Measurements from ENCODE around the gene GDA.
"Not testable (repeated sequence)": the region's sequence is repeated elsewhere in the genome, so short reads cannot be mapped to it uniquely, and the experiment has no call there.

Gene GDA

DNA sequence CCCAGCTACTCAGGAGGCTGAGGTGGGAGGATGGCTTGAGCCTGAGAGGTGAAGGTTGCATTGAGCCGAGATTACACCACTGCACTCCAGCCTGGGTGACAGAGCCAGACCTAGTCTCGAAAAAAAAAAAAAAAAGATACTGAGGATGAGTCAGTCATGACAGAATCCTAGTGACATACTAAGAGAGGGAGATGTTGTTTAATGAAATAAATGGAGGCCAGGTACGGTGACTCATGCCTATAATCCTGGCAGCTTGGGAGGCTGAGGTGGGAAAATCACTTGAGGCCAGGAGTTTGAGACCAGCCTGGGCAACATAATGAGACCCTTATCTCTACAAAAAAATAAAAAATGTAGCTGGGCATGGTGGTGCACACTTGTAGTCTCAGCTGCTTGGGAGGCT, 108.6 kb downstream of the GDA start:
- H3K4me3 ChIP-seq (ENCODE audit: control insufficient read depth, low read depth, low read length), result no peak overlapping the region
- peak; percentile 47 for DNase-seq (ENCODE audit: low read depth)
- TF ChIP-seq, protein P1, sequence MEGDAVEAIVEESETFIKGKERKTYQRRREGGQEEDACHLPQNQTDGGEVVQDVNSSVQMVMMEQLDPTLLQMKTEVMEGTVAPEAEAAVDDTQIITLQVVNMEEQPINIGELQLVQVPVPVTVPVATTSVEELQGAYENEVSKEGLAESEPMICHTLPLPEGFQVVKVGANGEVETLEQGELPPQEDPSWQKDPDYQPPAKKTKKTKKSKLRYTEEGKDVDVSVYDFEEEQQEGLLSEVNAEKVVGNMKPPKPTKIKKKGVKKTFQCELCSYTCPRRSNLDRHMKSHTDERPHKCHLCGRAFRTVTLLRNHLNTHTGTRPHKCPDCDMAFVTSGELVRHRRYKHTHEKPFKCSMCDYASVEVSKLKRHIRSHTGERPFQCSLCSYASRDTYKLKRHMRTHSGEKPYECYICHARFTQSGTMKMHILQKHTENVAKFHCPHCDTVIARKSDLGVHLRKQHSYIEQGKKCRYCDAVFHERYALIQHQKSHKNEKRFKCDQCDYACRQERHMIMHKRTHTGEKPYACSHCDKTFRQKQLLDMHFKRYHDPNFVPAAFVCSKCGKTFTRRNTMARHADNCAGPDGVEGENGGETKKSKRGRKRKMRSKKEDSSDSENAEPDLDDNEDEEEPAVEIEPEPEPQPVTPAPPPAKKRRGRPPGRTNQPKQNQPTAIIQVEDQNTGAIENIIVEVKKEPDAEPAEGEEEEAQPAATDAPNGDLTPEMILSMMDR (conservative IDR thresholded peaks at IDR 0.05; ENCODE audit: control insufficient read depth, insufficient read depth, low read depth, low read length), result no peak

DNA sequence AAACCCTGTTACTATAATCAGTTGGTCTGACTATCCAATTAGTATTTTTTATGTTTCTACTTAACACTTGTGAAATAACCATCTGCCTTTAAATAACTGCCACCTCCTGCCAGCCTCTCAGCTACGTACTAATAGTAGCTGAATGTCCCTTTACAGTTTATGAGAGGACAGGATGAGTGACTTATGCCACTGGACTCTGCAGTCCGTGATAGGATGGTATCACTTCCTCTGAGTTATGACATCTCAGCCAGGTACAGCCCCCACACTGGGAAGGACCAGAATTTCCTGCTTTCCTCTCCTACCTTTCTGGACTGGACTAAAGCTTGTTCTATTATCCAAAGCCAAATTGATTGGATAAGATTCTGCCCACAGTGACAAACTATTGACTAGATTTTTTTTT, 112.8 kb downstream of the GDA start:
- H3K4me3 ChIP-seq (ENCODE audit: control insufficient read depth, low read depth, low read length), result no peak overlapping the region
- TF ChIP-seq, protein P1 (conservative IDR thresholded peaks at IDR 0.05; ENCODE audit: control insufficient read depth, insufficient read depth, low read depth, low read length), result no peak
- DNase-seq (ENCODE audit: low read depth), result no peak

DNA sequence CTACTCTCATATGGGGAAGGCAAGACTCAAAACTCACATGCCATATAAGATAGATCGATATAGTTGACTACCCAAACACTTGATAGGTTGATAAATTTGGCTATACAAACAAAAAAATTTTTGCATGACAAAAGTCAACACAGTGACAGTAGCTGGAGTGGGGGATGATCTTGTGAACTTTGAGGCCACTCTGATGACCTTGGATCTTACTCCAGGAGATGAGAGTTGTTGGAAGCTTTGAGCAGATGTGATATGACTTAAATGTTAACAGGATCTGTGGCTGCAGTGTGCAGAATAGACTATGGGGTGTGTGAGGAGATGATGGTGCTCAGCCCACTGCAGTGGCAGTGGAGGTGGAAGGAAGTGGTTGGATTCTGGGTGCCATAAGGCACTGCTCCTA, 114.3 kb downstream of the GDA start:
- no peak overlapping the region for H3K4me3 ChIP-seq (ENCODE audit: control insufficient read depth, low read depth, low read length)
- TF ChIP-seq, protein P1 (conservative IDR thresholded peaks at IDR 0.05; ENCODE audit: control insufficient read depth, insufficient read depth, low read depth, low read length), result no peak

DNA sequence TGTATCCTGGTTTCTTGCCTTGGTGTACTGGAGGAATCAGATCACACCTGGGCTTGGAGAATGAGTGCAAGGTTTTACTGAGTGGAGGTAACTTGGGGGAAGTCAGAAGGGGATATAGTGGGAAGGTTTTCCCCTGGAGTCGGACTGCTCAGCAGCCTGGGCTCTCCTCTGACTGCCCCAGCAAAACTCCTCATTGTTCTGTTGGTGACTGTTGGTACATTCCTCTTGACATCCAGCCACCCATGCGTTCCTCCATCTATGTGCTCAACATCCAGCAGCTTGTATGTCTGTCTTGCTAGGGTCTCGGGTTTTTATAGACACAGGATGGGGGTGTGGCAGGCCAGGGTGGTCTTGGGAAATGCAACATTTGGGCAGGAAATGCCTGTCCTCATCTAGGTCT, 119.7 kb downstream of the GDA start:
- DNase-seq (ENCODE audit: low read depth), result no peak
- TF ChIP-seq, protein P1 (conservative IDR thresholded peaks at IDR 0.05; ENCODE audit: control insufficient read depth, insufficient read depth, low read depth, low read length), result no peak
- H3K4me3 ChIP-seq (ENCODE audit: control insufficient read depth, low read depth, low read length), result no peak overlapping the region

More for the DNA sequence above, 114.3 kb downstream of the GDA start:
- no peak for DNase-seq (ENCODE audit: low read depth)

DNA sequence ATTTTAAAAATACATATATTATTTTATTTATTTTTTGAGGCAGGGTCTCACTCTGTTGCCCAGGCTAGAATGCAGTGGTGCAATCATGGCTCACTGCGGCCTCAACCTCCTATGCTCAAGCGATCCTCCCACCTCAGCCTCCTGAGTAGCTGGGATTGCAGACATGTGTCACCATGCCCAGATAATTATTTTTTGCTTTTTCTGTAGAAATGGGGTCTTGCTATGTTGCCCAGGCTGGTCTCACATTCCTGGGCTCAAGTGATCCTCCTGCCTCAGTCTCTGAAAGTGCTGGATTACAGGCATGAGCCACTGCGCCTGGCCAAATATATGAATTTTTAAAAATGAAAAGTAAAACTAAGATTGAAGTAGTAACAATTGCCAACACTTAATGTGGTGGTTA, 121.1 kb downstream of the GDA start:
- not testable (repeated sequence) for DNase-seq (ENCODE audit: low read depth); H3K4me3 ChIP-seq (ENCODE audit: control insufficient read depth, low read depth, low read length)

DNA sequence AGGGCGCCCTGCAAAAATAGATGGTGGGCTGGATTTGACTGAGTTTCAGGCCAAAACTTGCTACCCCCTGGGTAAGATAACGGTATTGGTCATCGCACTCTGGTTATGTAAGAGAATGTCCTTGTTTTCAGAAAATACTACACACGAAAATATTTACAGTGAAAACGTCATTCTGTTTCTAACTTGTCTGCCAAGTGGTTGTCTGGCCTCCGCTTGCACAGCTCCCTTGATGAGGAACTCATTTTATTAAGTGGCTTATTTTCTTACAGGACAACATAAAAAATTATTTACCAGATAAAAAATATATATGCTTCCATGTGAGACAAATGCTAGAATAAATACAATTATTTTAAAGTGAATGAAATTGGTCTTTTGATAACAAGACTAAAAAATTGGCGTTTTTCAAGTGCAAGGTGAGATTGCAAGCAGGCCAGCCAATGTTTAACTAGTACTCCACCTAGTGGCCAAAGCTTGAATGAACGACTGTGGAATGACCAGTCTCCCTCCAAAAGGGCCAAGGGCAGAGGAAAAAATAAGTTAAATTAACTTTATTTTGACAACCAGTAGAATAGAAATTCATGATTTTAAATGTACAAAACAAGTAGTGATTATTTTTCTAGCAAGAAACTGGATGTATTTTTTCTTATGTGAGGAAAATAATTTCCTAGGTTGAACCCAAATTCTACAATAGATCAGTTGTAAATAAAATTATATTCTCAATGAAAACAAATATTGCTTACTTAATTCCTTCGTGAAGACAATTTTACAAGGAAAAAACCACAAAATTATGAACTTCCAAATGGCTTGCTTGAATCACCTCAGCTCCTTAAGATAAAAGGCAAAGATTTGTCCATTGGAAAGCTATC, 122.6 kb downstream of the GDA start:
- H3K4me3 ChIP-seq (ENCODE audit: control insufficient read depth, low read depth, low read length), result no peak overlapping the region
- TF ChIP-seq, protein P1 (conservative IDR thresholded peaks at IDR 0.05; ENCODE audit: control insufficient read depth, insufficient read depth, low read depth, low read length), result peak; percentile 82
- DNase-seq (ENCODE audit: low read depth), result peak; percentile 65

DNA sequence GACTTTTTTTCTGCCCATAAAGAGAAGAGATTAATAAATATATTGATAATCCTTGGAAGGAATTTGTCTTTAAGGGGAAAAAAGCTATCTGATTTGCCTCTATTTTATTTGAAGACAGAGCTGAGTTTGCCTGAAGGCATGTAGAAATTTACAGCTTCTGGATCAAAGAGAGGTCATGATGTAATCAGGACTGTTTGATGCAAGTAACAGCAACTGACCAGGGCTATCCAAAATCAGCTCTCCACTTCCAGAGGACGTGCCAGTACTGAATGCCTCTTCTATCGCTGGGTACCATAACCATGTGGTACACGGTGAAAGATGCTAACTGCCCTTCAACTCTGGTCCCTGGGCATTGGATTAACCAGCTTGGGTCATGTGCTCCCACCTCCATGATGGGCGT, 125.2 kb downstream of the GDA start:
- no peak for DNase-seq (ENCODE audit: low read depth)
- H3K4me3 ChIP-seq (ENCODE audit: control insufficient read depth, low read depth, low read length), result no peak overlapping the region
- TF ChIP-seq, protein P1 (conservative IDR thresholded peaks at IDR 0.05; ENCODE audit: control insufficient read depth, insufficient read depth, low read depth, low read length), result no peak

Data from fibroblast of mammary gland (primary cell).